Prostate gland (tissue), 2 donors: ENCODE measurements around the gene TTR.

Source experiments
- CTCF ChIP-seq, 4 experiments: fragments of 200-600 bp in 2 of 4; fragments of 450-650 bp in 2 of 4; sonication (generic) in 2 of 4; IDR thresholded peaks; 1 replicate in 3 of 4; 2 replicates in 1 of 4; pipeline ENCODE4 v1.5.1; 2016 to 2019; ENCODE audit warnings: antibody characterized with exemption in 4 of 4, mild to moderate bottlenecking in 2 of 4, moderate library complexity in 2 of 4
- POLR2AphosphoS5 ChIP-seq: sonication (generic); formaldehyde crosslinking; IDR thresholded peaks from one replicate; pipeline ENCODE4 v1.6.1; 2017; ENCODE audit warnings: antibody characterized with exemption

- TF ChIP-seq CTCF (IDR thresholded peaks at IDR 0.05) (no peak), POLR2AphosphoS5 (no peak)
These were observed 12.3 kb upstream of the TTR start for GRCh38 chr18:31579375-31579774.
